ENCODE data around the gene NHERF1.

DNA sequence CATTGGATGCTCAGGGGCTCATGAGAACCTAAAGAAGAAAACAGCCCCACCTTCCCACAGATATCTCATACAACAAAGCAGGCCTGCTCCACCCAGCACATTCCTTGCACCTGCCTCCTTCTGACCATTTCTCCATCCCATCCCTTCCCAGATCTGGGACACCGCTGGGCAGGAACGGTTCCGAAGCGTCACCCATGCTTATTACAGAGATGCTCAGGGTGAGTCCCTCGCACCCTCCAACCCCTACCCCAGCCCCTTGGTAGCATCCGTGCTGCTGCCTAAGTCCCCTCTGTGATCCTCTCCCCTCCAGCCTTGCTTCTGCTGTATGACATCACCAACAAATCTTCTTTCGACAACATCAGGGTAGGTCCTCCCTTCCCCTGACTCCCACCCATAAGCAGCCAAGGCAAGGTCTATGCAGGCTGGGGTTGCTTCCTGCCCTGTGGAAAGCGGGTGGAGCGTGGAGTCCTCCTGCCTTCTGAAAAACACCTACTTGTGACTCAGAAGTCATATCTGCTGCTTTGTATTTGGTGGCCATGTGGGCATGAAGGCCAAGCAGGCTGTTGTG, 5.4 kb upstream of the NHERF1 start:
- TF ChIP-seq CREB1 (IDR thresholded peaks at IDR 0.05; ENCODE audit: low read depth) (no peak), CEBPB (IDR thresholded peaks at IDR 0.05) (no peak), MAX (IDR thresholded peaks at IDR 0.05) (no peak), EP300 (IDR thresholded peaks at IDR 0.05; ENCODE audit: borderline replicate concordance) (no peak)
